Measurements from ENCODE around the gene LSM14A. TPM values are rescaled to one million over a fixed set of nuclear protein-coding genes. Genes with fewer than 3 reads are reported as not detected.

Gene LSM14A
- total RNA-seq, 1 experiment from 2014 or later = 199 TPM

GRCh38 chr19:34126966-34127365, 45.3 kb upstream of the LSM14A start:
- no peak overlapping the region for H4K8ac ChIP-seq (replicated peaks; ENCODE audit: insufficient read length, low read depth, low read length)
- H2AK5ac ChIP-seq (ENCODE audit: insufficient read length, low read length) = no peak overlapping the region
- no CpG with 5 or more reads among the region's 8 CpGs for WGBS (ENCODE audit: extremely low coverage, insufficient read length, low lambda C conversion rate)
- Mint-ChIP-seq H3K27ac (no peak overlapping the region), H3K36me3 (ENCODE audit: insufficient read depth in 1 of 3, low read depth in 3 of 3) (no peaks in the 10 kb centered on the region), H3K4me1 (peaks cover 0 to 9% of the 10 kb centered on the region in 2 experiments; a peak in 1 of 4 replicates), H3K9me3 (peaks cover 0 to 2% of the 10 kb centered on the region in 2 experiments; a peak in 2 of 5 replicates), H3K27me3 (ENCODE audit: low read depth) (peaks cover 4% of the 10 kb centered on the region; the same call in 1 of the 2 replicates), H3K4me3 (no peak overlapping the region)
- no peak overlapping the region for H2BK15ac ChIP-seq (ENCODE audit: low read depth, low read length)
- H3K23ac ChIP-seq (ENCODE audit: insufficient read length, low read depth, low read length) = no peak overlapping the region
- no peak overlapping the region for H3T11ph ChIP-seq (ENCODE audit: low read length)
- H4K91ac ChIP-seq (ENCODE audit: insufficient read length, low read depth, low read length) = no peak overlapping the region
- H4K20me1 ChIP-seq (ENCODE audit: control insufficient read depth, insufficient read depth, insufficient read length) = no peaks in the 10 kb centered on the region
- no peak overlapping the region for H2BK20ac ChIP-seq (ENCODE audit: low read depth, low read length, poor library complexity, severe bottlenecking)
- H3K27me3 ChIP-seq (ENCODE audit: insufficient read depth, low read length) = no peaks in the 10 kb centered on the region
- no peaks in the 10 kb centered on the region for H3K79me1 ChIP-seq (ENCODE audit: insufficient read depth, low read depth, low read length, poor library complexity, severe bottlenecking)
- H3K4me2 ChIP-seq (ENCODE audit: insufficient read depth, insufficient read length, low read length) = no peak overlapping the region
- no peaks in the 10 kb centered on the region for H3K79me2 ChIP-seq (ENCODE audit: insufficient read depth, low read length)
- no peak overlapping the region for H4K5ac ChIP-seq (ENCODE audit: insufficient read length, low read depth, low read length)
- H3K4me1 ChIP-seq (ENCODE audit: insufficient read depth, low read length) = no peaks in the 10 kb centered on the region
- no peak overlapping the region for H2BK120ac ChIP-seq (ENCODE audit: low read depth, low read length, poor library complexity, severe bottlenecking)
- no peak overlapping the region for H2BK5ac ChIP-seq (ENCODE audit: insufficient read length, low read length)
- TF ChIP-seq CTCF (conservative IDR thresholded peaks at IDR 0.05) = no peak
- H3K9ac ChIP-seq (ENCODE audit: extremely low read depth, insufficient read length, low read length) = no peak overlapping the region
- H3K27ac ChIP-seq (ENCODE audit: insufficient read length, low read depth, low read length) = no peak overlapping the region
- H2BK12ac ChIP-seq (ENCODE audit: insufficient read length, low read depth, low read length) = no peak overlapping the region
- H3K14ac ChIP-seq (ENCODE audit: insufficient read depth, low read length) = no peak overlapping the region
- H3K56ac ChIP-seq (ENCODE audit: insufficient read length, low read depth, low read length) = no peak overlapping the region
- DNase-seq = no peak
- no peak overlapping the region for H2AFZ ChIP-seq (ENCODE audit: low read length)
- H3K9me3 ChIP-seq (ENCODE audit: control insufficient read depth, low read depth, low read length) = no peaks in the 10 kb centered on the region
- H3K18ac ChIP-seq (ENCODE audit: insufficient read length, low read depth, low read length) = no peak overlapping the region
- no peak overlapping the region for H3K4ac ChIP-seq (ENCODE audit: low read depth, low read length)
- no peaks in the 10 kb centered on the region for H3K23me2 ChIP-seq (ENCODE audit: insufficient read length, low read depth, low read length, poor library complexity, severe bottlenecking)

Measured in H9 (cell line).